DOHH2 (cell line): ENCODE measurements around the gene MYO1B.

ENCODE experiments used
- H3F3A ChIP-seq: fragments of 200-600 bp; sonication (generic), shearing (Covaris generic); 2 replicates; pipeline ENCODE4 v1.6.0; 2016; ENCODE audit warnings: antibody characterized with exemption, mild to moderate bottlenecking; ENCODE audit not compliant: control insufficient read depth, insufficient read depth
- H3K27ac ChIP-seq: fragments of 200-600 bp; sonication (generic); 2 replicates; pipeline ENCODE4 v1.5.1; 2014; ENCODE audit warnings: low read depth, mild to moderate bottlenecking, low read length, moderate library complexity
- H3K27me3 ChIP-seq: fragments of 200-600 bp; sonication (generic); 2 replicates; pipeline ENCODE4 v1.6.1; 2014; ENCODE audit warnings: mild to moderate bottlenecking, low read length, mixed read lengths; ENCODE audit not compliant: control insufficient read depth
- H3K36me3 ChIP-seq: fragments of 200-600 bp; sonication (generic); 2 replicates; pipeline ENCODE4 v1.6.1; 2014; ENCODE audit warnings: mild to moderate bottlenecking, low read length, moderate library complexity, mixed read lengths; ENCODE audit not compliant: control insufficient read depth
- H3K4me1 ChIP-seq: fragments of 200-600 bp; sonication (generic); 2 replicates; pipeline ENCODE4 v1.6.1; 2014; ENCODE audit warnings: mild to moderate bottlenecking, low read length, mixed read lengths; ENCODE audit not compliant: control insufficient read depth
- H3K4me2 ChIP-seq: fragments of 200-600 bp; sonication (generic); 2 replicates; pipeline ENCODE4 v1.6.0; 2014; ENCODE audit warnings: mild to moderate bottlenecking, low read length, moderate library complexity
- H3K4me3 ChIP-seq: fragments of 200-600 bp; sonication (generic); 2 replicates; pipeline ENCODE4 v1.5.1; 2014; ENCODE audit warnings: mild to moderate bottlenecking, low read length, mixed read lengths
- H3K79me2 ChIP-seq: fragments of 200-600 bp; sonication (generic); 2 replicates; pipeline ENCODE4 v1.6.1; 2014; ENCODE audit warnings: mild to moderate bottlenecking, low read length, mixed read lengths; ENCODE audit not compliant: control insufficient read depth
- H3K9me2 ChIP-seq: fragments of 200-600 bp; sonication (generic); replicated peaks from 2 replicates; pipeline ENCODE4 v1.6.1; 2014; ENCODE audit warnings: mild to moderate bottlenecking, low read length, mixed read lengths; ENCODE audit not compliant: control insufficient read depth
- H3K9me3 ChIP-seq: fragments of 200-600 bp; sonication (generic); 2 replicates; pipeline ENCODE4 v1.6.1; 2014; ENCODE audit warnings: antibody characterized with exemption, low read length, mixed read lengths; ENCODE audit not compliant: control insufficient read depth, insufficient read depth
- H4K20me1 ChIP-seq: fragments of 200-600 bp; sonication (generic); 2 replicates; pipeline ENCODE4 v1.6.0; 2014; ENCODE audit warnings: low read depth, mild to moderate bottlenecking, antibody characterized with exemption, low read length, moderate library complexity; ENCODE audit not compliant: control insufficient read depth, insufficient read depth
- CTCF ChIP-seq: fragments of 200-600 bp; sonication (generic); IDR thresholded peaks from one replicate; pipeline ENCODE4 v1.5.1; 2014; ENCODE audit warnings: antibody characterized with exemption, mild to moderate bottlenecking, low read depth, low read length; ENCODE audit not compliant: poor library complexity, severe bottlenecking
- EZH2phosphoT487 ChIP-seq: fragments of 200-600 bp; sonication (generic); IDR thresholded peaks from 2 replicates; pipeline ENCODE4 v1.6.1; 2017; ENCODE audit warnings: borderline replicate concordance, mild to moderate bottlenecking, antibody characterized with exemption, low read length, moderate library complexity, mixed read lengths

Gene MYO1B

GRCh38 chr2:191463790-191464189, 218.6 kb downstream of the MYO1B start:
- Histone ChIP-seq H3K9me2 (no peaks in the 10 kb centered on the region), H3K36me3 (no peaks in the 10 kb centered on the region), H4K20me1 (no peaks in the 10 kb centered on the region), H3K4me2 (no peak overlapping the region), H3K4me3 (no peak overlapping the region), H3K79me2 (no peaks in the 10 kb centered on the region), H3K9me3 (no peaks in the 10 kb centered on the region), H3K27ac (no peak overlapping the region), H3K27me3 (no peaks in the 10 kb centered on the region), H3F3A (no peaks in the 10 kb centered on the region), H3K4me1 (no peaks in the 10 kb centered on the region)
- no peak for TF ChIP-seq EZH2phosphoT487
- no peak for TF ChIP-seq CTCF

GRCh38 chr2:191465766-191466420, 220.7 kb downstream of the MYO1B start:
- Histone ChIP-seq H3F3A (no peaks in the 10 kb centered on the region), H3K79me2 (no peaks in the 10 kb centered on the region), H3K36me3 (no peaks in the 10 kb centered on the region), H4K20me1 (no peaks in the 10 kb centered on the region), H3K4me1 (no peaks in the 10 kb centered on the region), H3K9me3 (no peaks in the 10 kb centered on the region), H3K27ac (no peak overlapping the region), H3K27me3 (no peaks in the 10 kb centered on the region), H3K4me2 (no peak overlapping the region), H3K4me3 (no peak overlapping the region), H3K9me2 (no peaks in the 10 kb centered on the region)
- TF ChIP-seq CTCF (no peak), EZH2phosphoT487 (no peak)

GRCh38 chr2:191467113-191467512, 221.9 kb downstream of the MYO1B start:
- Histone ChIP-seq H3F3A (no peaks in the 10 kb centered on the region), H3K79me2 (no peaks in the 10 kb centered on the region), H4K20me1 (no peaks in the 10 kb centered on the region), H3K4me2 (no peak overlapping the region), H3K27me3 (no peaks in the 10 kb centered on the region), H3K4me1 (no peaks in the 10 kb centered on the region), H3K4me3 (no peak overlapping the region), H3K9me2 (no peaks in the 10 kb centered on the region), H3K36me3 (no peaks in the 10 kb centered on the region), H3K27ac (no peak overlapping the region), H3K9me3 (no peaks in the 10 kb centered on the region)
- TF ChIP-seq EZH2phosphoT487 (no peak), CTCF (no peak)
